HEK293 (cell line): ENCODE measurements around the gene WDR45B.

Experiments
- CTCF ChIP-seq: fragments of 450-650 bp; formaldehyde crosslinking; IDR thresholded peaks from 2 replicates; pipeline ENCODE4 v1.5.1; 2016; ENCODE audit warnings: missing biosample characterization, missing genetic modification characterization
- HOXA7 ChIP-seq: sonication (generic); formaldehyde crosslinking; IDR thresholded peaks from 2 replicates; pipeline ENCODE4 v1.8.1; 2022; ENCODE audit warnings: missing genetic modification reagents, borderline replicate concordance
- MZF1 ChIP-seq: fragments of 450-650 bp; formaldehyde crosslinking; IDR thresholded peaks from 2 replicates; pipeline ENCODE4 v1.5.1; 2017; ENCODE audit warnings: missing biosample characterization, missing genetic modification characterization, borderline replicate concordance
- ZBTB21 ChIP-seq: fragments of 450-650 bp; formaldehyde crosslinking; IDR thresholded peaks from 2 replicates; pipeline ENCODE4 v1.5.1; 2017; ENCODE audit warnings: missing biosample characterization, missing genetic modification characterization
- ZFP69B ChIP-seq: fragments of 450-650 bp; formaldehyde crosslinking; IDR thresholded peaks from 2 replicates; pipeline ENCODE4 v1.5.1; 2016; ENCODE audit warnings: missing biosample characterization, missing genetic modification characterization
- ZNF433 ChIP-seq: fragments of 450-650 bp; formaldehyde crosslinking; IDR thresholded peaks from 2 replicates; pipeline ENCODE4 v1.5.1; 2016; ENCODE audit warnings: missing biosample characterization, missing genetic modification characterization, low read depth
- ZNF513 ChIP-seq: fragments of 450-650 bp; IDR thresholded peaks from 2 replicates; pipeline ENCODE4 v1.5.1; 2018; ENCODE audit warnings: missing biosample characterization, missing genetic modification characterization
- ZNF521 ChIP-seq: fragments of 450-650 bp; formaldehyde crosslinking; IDR thresholded peaks from 2 replicates; pipeline ENCODE4 v1.5.1; 2017; ENCODE audit warnings: missing biosample characterization, mild to moderate bottlenecking, missing genetic modification characterization
- ZNF629 ChIP-seq: fragments of 450-650 bp; formaldehyde crosslinking; IDR thresholded peaks from 2 replicates; pipeline ENCODE4 v1.5.1; 2017; ENCODE audit warnings: missing biosample characterization, missing genetic modification characterization
- ZNF704 ChIP-seq: fragments of 450-650 bp; formaldehyde crosslinking; IDR thresholded peaks from 2 replicates; pipeline ENCODE4 v1.5.1; 2016; ENCODE audit warnings: missing biosample characterization, missing genetic modification characterization
- ZNF777 ChIP-seq: fragments of 450-650 bp; formaldehyde crosslinking; IDR thresholded peaks from 2 replicates; pipeline ENCODE4 v1.5.1; 2017; ENCODE audit warnings: missing biosample characterization, missing genetic modification characterization, borderline replicate concordance

GRCh38 chr17:82589851-82590180, 58.4 kb downstream of the WDR45B start:
- no peak for TF ChIP-seq CTCF (tag by site-specific recombination)
- TF ChIP-seq ZFP69B (tag by site-specific recombination), result no peak
- no peak for TF ChIP-seq ZNF433 (tag by site-specific recombination)
- no peak for TF ChIP-seq HOXA7
- no peak for TF ChIP-seq ZNF629
- TF ChIP-seq ZBTB21 (tag by site-specific recombination), result no peak
- no peak for TF ChIP-seq MZF1
- no peak for TF ChIP-seq ZNF521
- TF ChIP-seq ZNF777, result no peak
- TF ChIP-seq ZNF704, result no peak
- no peak for TF ChIP-seq ZNF513 (tag by site-specific recombination)
